HT1080 (cell line): ENCODE results near the gene HOXA10. TPM values are rescaled to one million over a fixed set of nuclear protein-coding genes. Genes with fewer than 3 reads are reported as not detected.

Experiments used
- small RNA-seq: library from RNA; depleted of rRNA; stranded (forward); fragments of <200 nt; gene quantifications from one replicate; pipeline ENCODE3, GENCODE V24; 2014
- total RNA-seq: library from RNA; depleted of rRNA; stranded (reverse); fragments of >200 nt; shearing (Covaris generic); gene quantifications from 2 replicates; pipeline ENCODE4 v1.2.3, GENCODE V29; 2014; rRNA removed

Gene HOXA10
- total RNA-seq, 1 experiment from 2014 or later: 29.3 TPM

Small RNA genes lying within 50 kb of the gene (small RNA-seq; reads per million reads assigned to genes)
- gene AC004080.5 (not detected), gene RF02140 (not detected), gene RF02141 (not detected)

Other genes starting within 250 kb of the HOXA10 start
- 1.3 and 1.6 TPM in 2 replicates for gene HOXA1, start 78.3 kb downstream of the HOXA10 start, total RNA-seq
- not detected in 2 replicates for gene HOXA2, start 71.6 kb downstream of the HOXA10 start, total RNA-seq
- 1.3 and 1.6 TPM in 2 replicates for gene HOXA4, start 43.6 kb downstream of the HOXA10 start, total RNA-seq
- gene HOXA5, start 30.6 kb downstream of the HOXA10 start, total RNA-seq: 1.7 and 1.9 TPM in 2 replicates
- gene HOXA6, start 26.5 kb downstream of the HOXA10 start, total RNA-seq: 3.6 and 4.5 TPM in 2 replicates
- not detected in 2 replicates for gene HOXA3, start 21.7 kb downstream of the HOXA10 start, total RNA-seq
- gene HOXA7, start 17.6 kb downstream of the HOXA10 start, total RNA-seq: not detected in 2 replicates
- 33.8 and 45.8 TPM in 2 replicates for gene HOXA9, start 8.8 kb downstream of the HOXA10 start, total RNA-seq
- gene HOXA11, start 10.9 kb upstream of the HOXA10 start, total RNA-seq: not detected in 2 replicates
- 0.70 and 0.88 TPM in 2 replicates for gene HOXA13, start 25.8 kb upstream of the HOXA10 start, total RNA-seq
- gene EVX1, start 68.5 kb upstream of the HOXA10 start, total RNA-seq: not detected in 2 replicates